ENCODE measurements around the gene ARHGAP10. TPM values are rescaled to one million over a fixed set of nuclear protein-coding genes. Genes with fewer than 3 reads are reported as not detected.

Gene ARHGAP10
- total RNA-seq, 2 experiments from 2014 or later = 6.3 to 7.1 TPM

GRCh38 chr4:148068065-148068911 lies 336.4 kb downstream of the ARHGAP10 start:
- ChIA-PET CTCF (no interaction called here), POLR2A (no interaction called here)
- no peak for ATAC-seq
- no peaks in the 10 kb centered on the region for H3K4me1 Mint-ChIP-seq (ENCODE audit: low read depth)
- H3K27me3 Mint-ChIP-seq (ENCODE audit: low read depth) = no peaks in the 10 kb centered on the region
- no peak overlapping the region for H3K4me3 Mint-ChIP-seq
- H3K27ac Mint-ChIP-seq = no peak overlapping the region
- no peaks in the 10 kb centered on the region for H3K9me3 Mint-ChIP-seq (ENCODE audit: insufficient read depth)
- no peak for DNase-seq
- H3K36me3 Mint-ChIP-seq (ENCODE audit: low read depth) = peaks cover 5% of the 10 kb centered on the region

- ChIA-PET CTCF (no interaction called here), POLR2A (no interaction called here)
- Mint-ChIP-seq H3K4me3 (no peak overlapping the region), H3K27ac (no peak overlapping the region), H3K4me1 (ENCODE audit: low read depth) (no peaks in the 10 kb centered on the region), H3K27me3 (ENCODE audit: low read depth) (no peaks in the 10 kb centered on the region), H3K9me3 (ENCODE audit: insufficient read depth) (no peaks in the 10 kb centered on the region), H3K36me3 (ENCODE audit: low read depth) (peaks cover 11% of the 10 kb centered on the region)
- DNase-seq = no peak
- no peak for ATAC-seq
These were observed 337.4 kb downstream of the ARHGAP10 start for GRCh38 chr4:148069086-148069894.

DNA sequence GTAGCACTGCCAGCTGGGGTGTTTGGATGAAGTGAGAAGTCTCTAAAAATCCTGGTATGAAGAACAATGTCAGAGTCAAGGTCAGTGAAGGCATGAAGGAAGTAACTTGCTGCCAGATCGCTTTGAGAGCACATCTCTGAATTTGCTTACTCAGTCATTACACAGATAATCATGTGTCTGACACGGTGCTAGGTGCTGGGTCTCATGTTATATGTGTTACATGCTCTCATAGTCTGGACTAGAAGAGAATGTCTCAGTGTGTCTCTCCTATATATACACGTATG lies 337.9 kb downstream of the ARHGAP10 start:
- ChIA-PET CTCF (no interaction called here), POLR2A (no interaction called here)
- DNase-seq (no peak), ATAC-seq (no peak)
- Mint-ChIP-seq H3K9me3 (ENCODE audit: insufficient read depth) (peaks cover 2% of the 10 kb centered on the region), H3K36me3 (ENCODE audit: low read depth) (peaks cover 16% of the 10 kb centered on the region), H3K4me1 (ENCODE audit: low read depth) (no peaks in the 10 kb centered on the region), H3K4me3 (no peak overlapping the region), H3K27me3 (ENCODE audit: low read depth) (no peaks in the 10 kb centered on the region), H3K27ac (no peak overlapping the region)

- no peaks in the 10 kb centered on the region for H3K27me3 Mint-ChIP-seq (ENCODE audit: low read depth)
- H3K27ac Mint-ChIP-seq = no peak overlapping the region
- DNase-seq (no peak), ATAC-seq (no peak)
- H3K9me3 Mint-ChIP-seq (ENCODE audit: insufficient read depth) = peaks cover 3% of the 10 kb centered on the region
- peaks cover 27% of the 10 kb centered on the region for H3K36me3 Mint-ChIP-seq (ENCODE audit: low read depth)
- CTCF ChIA-PET = interaction anchor here (0.6 kb wide), 1 partner anchor 15 kb away, joined by 3 read pairs; no protein-coding TSS in a partner anchor
- H3K4me3 Mint-ChIP-seq = no peak overlapping the region
- POLR2A ChIA-PET = interaction anchor here (0.6 kb wide), 1 partner anchor 93 kb away, joined by 3 read pairs; no protein-coding TSS in a partner anchor
- H3K4me1 Mint-ChIP-seq (ENCODE audit: low read depth) = no peaks in the 10 kb centered on the region
These were observed 339.1 kb downstream of the ARHGAP10 start for GRCh38 chr4:148071009-148071408.

DNA sequence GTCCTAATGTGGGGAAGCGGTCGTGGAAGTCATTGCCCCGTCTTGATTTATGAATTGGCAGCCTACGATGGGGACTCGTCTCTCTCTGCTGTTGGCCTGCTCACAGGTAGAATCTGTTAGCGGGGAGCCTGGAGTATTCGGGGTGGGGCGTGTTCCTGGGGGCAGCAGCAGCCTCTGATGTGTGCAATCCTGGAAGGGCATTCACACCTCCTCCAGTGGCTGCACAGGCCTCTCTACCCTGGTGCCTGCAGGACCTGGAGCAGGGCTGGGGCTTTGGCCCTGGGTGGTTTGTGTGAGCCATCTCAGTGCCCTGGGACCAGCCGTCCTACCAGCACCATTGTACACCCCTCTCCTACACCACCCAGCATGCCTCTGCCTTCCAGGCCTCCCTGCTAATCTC lies 340.9 kb downstream of the ARHGAP10 start:
- Mint-ChIP-seq H3K9me3 (ENCODE audit: insufficient read depth) (peaks cover 9% of the 10 kb centered on the region), H3K36me3 (ENCODE audit: low read depth) (peaks cover 32% of the 10 kb centered on the region), H3K27me3 (ENCODE audit: low read depth) (no peaks in the 10 kb centered on the region), H3K27ac (no peak overlapping the region), H3K4me3 (no peak overlapping the region), H3K4me1 (ENCODE audit: low read depth) (no peaks in the 10 kb centered on the region)
- POLR2A ChIA-PET = no interaction called here
- no peak for DNase-seq
- no peak for ATAC-seq
- CTCF ChIA-PET = no interaction called here

DNA sequence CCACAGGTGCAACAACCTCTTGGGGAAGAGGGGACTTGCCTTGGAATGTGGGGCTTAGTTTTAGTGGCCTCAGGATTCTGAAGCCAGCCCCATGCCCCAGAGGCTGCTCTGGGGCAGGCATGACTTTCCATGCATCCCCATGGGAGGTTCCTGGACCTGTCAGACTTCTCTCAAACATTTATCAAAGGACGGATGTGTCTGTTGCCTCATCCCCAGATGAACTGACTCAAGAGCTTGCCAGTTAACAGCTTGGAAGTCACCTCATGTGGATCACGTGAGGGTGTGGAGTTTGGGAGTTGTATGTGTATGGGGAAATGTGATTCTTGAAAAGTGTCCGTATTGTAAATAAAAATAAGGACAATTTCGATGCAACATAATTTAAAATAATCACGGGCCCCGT lies 341.5 kb downstream of the ARHGAP10 start:
- CTCF ChIA-PET = no interaction called here
- Mint-ChIP-seq H3K27me3 (ENCODE audit: low read depth) (no peaks in the 10 kb centered on the region), H3K36me3 (ENCODE audit: low read depth) (peaks cover 32% of the 10 kb centered on the region), H3K4me3 (no peak overlapping the region), H3K27ac (no peak overlapping the region), H3K9me3 (ENCODE audit: insufficient read depth) (peaks cover 10% of the 10 kb centered on the region), H3K4me1 (ENCODE audit: low read depth) (no peaks in the 10 kb centered on the region)
- POLR2A ChIA-PET = no interaction called here
- DNase-seq = no peak
- no peak for ATAC-seq

DNA sequence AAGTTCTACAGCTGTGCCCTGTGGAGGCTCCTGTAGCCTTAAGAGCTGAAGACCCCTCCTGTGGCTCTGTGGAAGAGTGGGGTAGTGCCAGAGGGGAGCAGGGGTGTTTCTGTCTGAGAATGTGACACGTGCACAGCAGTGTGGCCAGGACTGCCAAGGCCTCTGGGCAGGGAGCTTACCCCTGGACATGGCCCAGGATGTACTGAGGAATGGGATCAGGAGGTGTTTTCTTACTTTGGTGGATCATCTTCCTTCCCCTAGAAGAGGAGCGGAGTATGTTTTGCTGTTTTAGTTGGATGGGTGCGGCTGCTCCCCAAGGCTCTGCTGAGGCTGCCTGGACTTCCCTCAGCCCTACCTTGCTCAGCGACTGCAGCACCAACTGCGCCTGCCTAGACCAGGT lies 342.6 kb downstream of the ARHGAP10 start:
- Mint-ChIP-seq H3K36me3 (ENCODE audit: low read depth) (peaks cover 32% of the 10 kb centered on the region), H3K9me3 (ENCODE audit: insufficient read depth) (peaks cover 10% of the 10 kb centered on the region), H3K4me1 (ENCODE audit: low read depth) (no peaks in the 10 kb centered on the region), H3K27ac (no peak overlapping the region), H3K27me3 (ENCODE audit: low read depth) (no peaks in the 10 kb centered on the region), H3K4me3 (no peak overlapping the region)
- ChIA-PET POLR2A (no interaction called here), CTCF (no interaction called here)
- ATAC-seq (no peak), DNase-seq (no peak)

GRCh38 chr4:148075438-148075837 lies 343.6 kb downstream of the ARHGAP10 start:
- POLR2A ChIA-PET = no interaction called here
- Mint-ChIP-seq H3K4me3 (no peak overlapping the region), H3K9me3 (ENCODE audit: insufficient read depth) (peaks cover 10% of the 10 kb centered on the region), H3K27ac (no peak overlapping the region), H3K4me1 (ENCODE audit: low read depth) (no peaks in the 10 kb centered on the region), H3K27me3 (ENCODE audit: low read depth) (no peaks in the 10 kb centered on the region), H3K36me3 (ENCODE audit: low read depth) (peaks cover 35% of the 10 kb centered on the region)
- CTCF ChIA-PET = no interaction called here
- DNase-seq (no peak), ATAC-seq (no peak)

DNA sequence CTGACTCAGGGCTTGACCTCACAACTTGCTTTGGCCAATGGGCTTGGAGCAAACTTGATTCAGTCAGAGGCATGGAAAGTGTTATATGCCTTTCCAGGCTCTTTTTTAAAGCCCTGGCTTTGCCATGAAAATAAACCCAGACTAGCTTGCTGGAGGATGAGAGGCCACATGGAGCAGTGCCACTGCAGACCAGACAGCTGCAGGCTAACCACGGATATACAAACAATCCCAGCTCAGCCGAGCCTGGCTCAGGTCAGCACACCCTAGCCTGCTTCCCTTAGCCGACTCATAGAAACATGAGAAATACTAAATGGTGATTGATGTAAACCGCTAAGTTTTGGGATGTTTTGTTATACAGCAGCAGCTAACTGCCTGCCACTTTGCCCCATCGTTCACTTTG lies 345.1 kb downstream of the ARHGAP10 start:
- Mint-ChIP-seq H3K9me3 (ENCODE audit: insufficient read depth) (peaks cover 10% of the 10 kb centered on the region), H3K36me3 (ENCODE audit: low read depth) (peaks cover 41% of the 10 kb centered on the region), H3K27me3 (ENCODE audit: low read depth) (no peaks in the 10 kb centered on the region), H3K4me3 (no peak overlapping the region), H3K4me1 (ENCODE audit: low read depth) (no peaks in the 10 kb centered on the region), H3K27ac (no peak overlapping the region)
- POLR2A ChIA-PET = no interaction called here
- ATAC-seq (no peak), DNase-seq (no peak)
- CTCF ChIA-PET = interaction anchor here (0.8 to 1.2 kb wide), 2 partner anchors 20 to 36 kb away, joined by 3 to 4 read pairs; no protein-coding TSS in a partner anchor

GRCh38 chr4:148077581-148077980 lies 345.7 kb downstream of the ARHGAP10 start:
- POLR2A ChIA-PET = no interaction called here
- peaks cover 41% of the 10 kb centered on the region for H3K36me3 Mint-ChIP-seq (ENCODE audit: low read depth)

DNA sequence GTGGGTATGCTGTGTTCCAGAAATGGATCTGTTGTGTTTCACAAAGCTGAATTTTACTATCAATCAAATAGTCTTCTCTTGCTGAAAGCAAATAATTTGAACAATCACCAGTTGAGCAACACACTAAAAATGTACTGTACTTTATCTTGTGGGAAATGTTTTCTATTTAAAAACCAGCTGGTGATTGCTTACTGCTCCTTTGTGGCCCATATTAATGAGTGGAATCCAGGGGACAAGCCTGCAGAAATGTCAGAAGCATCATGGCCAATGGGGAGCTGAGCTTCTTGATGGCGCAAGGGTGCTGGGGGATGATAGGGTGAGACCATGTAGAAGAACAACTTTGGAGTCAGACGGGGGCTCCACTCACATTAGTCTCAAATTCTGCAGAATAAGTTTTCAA lies 346.2 kb downstream of the ARHGAP10 start:
- Mint-ChIP-seq H3K27me3 (ENCODE audit: low read depth) (no peaks in the 10 kb centered on the region), H3K4me3 (no peak overlapping the region), H3K36me3 (ENCODE audit: low read depth) (peaks cover 40% of the 10 kb centered on the region), H3K27ac (no peak overlapping the region), H3K4me1 (ENCODE audit: low read depth) (no peaks in the 10 kb centered on the region), H3K9me3 (ENCODE audit: insufficient read depth) (peaks cover 10% of the 10 kb centered on the region)
- ATAC-seq (no peak), DNase-seq (no peak)
- CTCF ChIA-PET = interaction anchor here (0.8 to 1.2 kb wide), 2 partner anchors 21 to 37 kb away, joined by 3 to 4 read pairs; no protein-coding TSS in a partner anchor
- POLR2A ChIA-PET = no interaction called here

More at GRCh38 chr4:148077581-148077980, 345.7 kb downstream of the ARHGAP10 start:
- CTCF ChIA-PET = interaction anchor here (0.8 to 1.2 kb wide), 2 partner anchors 21 to 37 kb away, joined by 3 to 4 read pairs; no protein-coding TSS in a partner anchor
- no peak overlapping the region for H3K27ac Mint-ChIP-seq
- no peak overlapping the region for H3K4me3 Mint-ChIP-seq
- peaks cover 10% of the 10 kb centered on the region for H3K9me3 Mint-ChIP-seq (ENCODE audit: insufficient read depth)
- H3K27me3 Mint-ChIP-seq (ENCODE audit: low read depth) = no peaks in the 10 kb centered on the region
- no peak for DNase-seq
- no peak for ATAC-seq
- H3K4me1 Mint-ChIP-seq (ENCODE audit: low read depth) = no peaks in the 10 kb centered on the region

- Mint-ChIP-seq H3K27ac (no peak overlapping the region), H3K9me3 (ENCODE audit: insufficient read depth) (peaks cover 7% of the 10 kb centered on the region), H3K27me3 (ENCODE audit: low read depth) (no peaks in the 10 kb centered on the region), H3K36me3 (ENCODE audit: low read depth) (peaks cover 25% of the 10 kb centered on the region), H3K4me3 (no peak overlapping the region), H3K4me1 (ENCODE audit: low read depth) (no peaks in the 10 kb centered on the region)
- CTCF ChIA-PET = no interaction called here
- POLR2A ChIA-PET = no interaction called here
- no peak for ATAC-seq
- DNase-seq = no peak
These were observed 348.1 kb downstream of the ARHGAP10 start for GRCh38 chr4:148079961-148080360.

Measured in activated CD8-positive, alpha-beta T cell treated with anti-CD3 and anti-CD28 coated beads, Interleukin-2, amount 10 ng/mL, durations not matched to agents 7 days and 5 days (primary cell).